ENCODE data around the gene RAPGEF6.

DNA sequence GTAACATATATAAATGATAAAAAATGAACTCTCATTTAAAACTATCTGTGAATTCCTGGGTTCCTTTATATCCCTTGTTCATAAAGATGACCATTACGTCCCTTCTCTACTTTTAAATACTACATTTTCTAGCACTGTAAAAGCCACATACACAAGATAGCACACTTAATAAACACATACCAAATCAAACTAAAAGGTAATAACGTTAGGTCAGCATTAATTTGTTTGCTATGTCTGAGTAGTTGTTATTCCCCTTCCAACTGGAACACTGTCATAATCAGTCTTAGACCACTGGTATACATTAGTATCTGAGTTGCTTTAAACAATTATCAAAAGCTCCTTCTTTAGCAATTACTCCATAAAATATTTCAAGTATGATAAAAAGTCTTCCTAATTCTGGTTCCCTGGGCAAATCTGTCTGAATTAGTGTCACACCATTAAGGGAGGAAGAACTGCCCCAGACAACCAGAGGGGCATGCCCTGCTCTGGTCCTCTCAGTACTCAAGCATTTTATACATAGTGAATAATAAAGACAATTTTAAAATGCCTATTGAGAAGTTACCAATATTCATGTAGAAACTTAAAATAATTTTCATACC, 98.1 kb downstream of the RAPGEF6 start:
- TF ChIP-seq, protein P1, sequence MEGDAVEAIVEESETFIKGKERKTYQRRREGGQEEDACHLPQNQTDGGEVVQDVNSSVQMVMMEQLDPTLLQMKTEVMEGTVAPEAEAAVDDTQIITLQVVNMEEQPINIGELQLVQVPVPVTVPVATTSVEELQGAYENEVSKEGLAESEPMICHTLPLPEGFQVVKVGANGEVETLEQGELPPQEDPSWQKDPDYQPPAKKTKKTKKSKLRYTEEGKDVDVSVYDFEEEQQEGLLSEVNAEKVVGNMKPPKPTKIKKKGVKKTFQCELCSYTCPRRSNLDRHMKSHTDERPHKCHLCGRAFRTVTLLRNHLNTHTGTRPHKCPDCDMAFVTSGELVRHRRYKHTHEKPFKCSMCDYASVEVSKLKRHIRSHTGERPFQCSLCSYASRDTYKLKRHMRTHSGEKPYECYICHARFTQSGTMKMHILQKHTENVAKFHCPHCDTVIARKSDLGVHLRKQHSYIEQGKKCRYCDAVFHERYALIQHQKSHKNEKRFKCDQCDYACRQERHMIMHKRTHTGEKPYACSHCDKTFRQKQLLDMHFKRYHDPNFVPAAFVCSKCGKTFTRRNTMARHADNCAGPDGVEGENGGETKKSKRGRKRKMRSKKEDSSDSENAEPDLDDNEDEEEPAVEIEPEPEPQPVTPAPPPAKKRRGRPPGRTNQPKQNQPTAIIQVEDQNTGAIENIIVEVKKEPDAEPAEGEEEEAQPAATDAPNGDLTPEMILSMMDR (IDR thresholded peaks at IDR 0.05) = no peak
- TF ChIP-seq POLR2A (IDR thresholded peaks at IDR 0.05) = no peak

Data from heart left ventricle (tissue), 13 donors.